IMR-90 (cell line): ENCODE results near the gene IFT52. TPM values are rescaled to one million over a fixed set of nuclear protein-coding genes. Genes with fewer than 3 reads are reported as not detected.

Source experiments
- ATAC-seq: fragments of 200-7000 bp; cut with Tn5 transposase; 2 replicates; pipeline ENCODE4 v1.9.1; 2020; ENCODE audit warnings: low read depth, mild to moderate bottlenecking, moderate library complexity
- BruUV-seq: library from RNA; stranded (reverse); fragments of 400-500 nt; replicated peaks from 2 replicates; lab custom pipeline; 2021; lab: Mats Ljungman, UMichigan
- CTCF ChIA-PET: fragments of 300-600 bp; formaldehyde crosslinking; extraction: SDS; loops from one replicate; lab custom pipeline; 2021; ENCODE audit warnings: antibody characterized with exemption; lab: Yijun Ruan, JAX
- POLR2A ChIA-PET: fragments of 300-600 bp; sonication (Branson Sonifier 250); formaldehyde crosslinking; loops from one replicate; lab custom pipeline; 2022; ENCODE audit warnings: antibody characterized with exemption; ENCODE audit not compliant: unreplicated experiment; lab: Charles Lee
- DNase-seq: peaks from one replicate; pipeline ENCODE4 v3.0.0; 2013
- H2AFZ ChIP-seq: replicated peaks from 2 replicates; pipeline ENCODE3; 2013; ENCODE audit warnings: low read length, mild to moderate bottlenecking; ENCODE audit not compliant: poor library complexity
- H2AK5ac ChIP-seq: 2 replicates; pipeline ENCODE4 v1.6.1; 2013; ENCODE audit warnings: low read depth, low read length, inconsistent platforms
- H2AK9ac ChIP-seq: replicated peaks from 2 replicates; pipeline ENCODE3; 2013; ENCODE audit warnings: mild to moderate bottlenecking, low read depth, low read length, moderate library complexity; ENCODE audit not compliant: poor library complexity
- H2BK120ac ChIP-seq: 2 replicates; pipeline ENCODE4 v1.6.1; 2013; ENCODE audit warnings: low read depth, low read length, inconsistent platforms
- H2BK15ac ChIP-seq: 3 replicates; pipeline ENCODE4 v1.6.1; 2013; ENCODE audit warnings: low read depth, low read length, inconsistent platforms
- H2BK20ac ChIP-seq: 2 replicates; pipeline ENCODE4 v1.6.1; 2013; ENCODE audit warnings: low read depth, mild to moderate bottlenecking, inconsistent platforms, low read length, moderate library complexity
- H2BK5ac ChIP-seq: 2 replicates; pipeline ENCODE4 v1.6.1; 2013; ENCODE audit warnings: mild to moderate bottlenecking, low read depth, low read length, inconsistent platforms; ENCODE audit not compliant: poor library complexity, severe bottlenecking
- H3K14ac ChIP-seq: replicated peaks from 2 replicates; pipeline ENCODE4 v1.6.1; 2013; ENCODE audit warnings: low read depth, low read length, inconsistent platforms
- H3K18ac ChIP-seq: 2 replicates; pipeline ENCODE4 v1.6.1; 2013; ENCODE audit warnings: low read depth, low read length, control low read depth
- H3K23ac ChIP-seq: 2 replicates; pipeline ENCODE4 v1.6.1; 2013; ENCODE audit warnings: low read depth, low read length, inconsistent platforms
- H3K27ac ChIP-seq: 2 replicates; pipeline ENCODE4 v1.5.1; 2013; ENCODE audit warnings: mild to moderate bottlenecking, control low read depth, low read length; ENCODE audit not compliant: insufficient read depth
- H3K27me3 ChIP-seq: 2 replicates; pipeline ENCODE4 v1.6.1; 2013; ENCODE audit warnings: low read length; ENCODE audit not compliant: control insufficient read depth, insufficient read depth
- H3K36me3 ChIP-seq: 2 replicates; pipeline ENCODE4 v1.6.1; 2013; ENCODE audit warnings: low read length, mixed read lengths; ENCODE audit not compliant: control insufficient read depth, insufficient read depth
- H3K4ac ChIP-seq: 2 replicates; pipeline ENCODE4 v1.6.1; 2013; ENCODE audit warnings: low read depth, low read length, inconsistent platforms
- H3K4me1 ChIP-seq: 2 replicates; pipeline ENCODE4 v1.6.1; 2013; ENCODE audit warnings: low read length, mixed read lengths; ENCODE audit not compliant: control insufficient read depth, insufficient read depth
- H3K4me2 ChIP-seq: 2 replicates; pipeline ENCODE4 v1.6.1; 2013; ENCODE audit warnings: low read depth, mild to moderate bottlenecking, control low read depth, low read length, moderate library complexity
- H3K4me3 ChIP-seq: 2 replicates; pipeline ENCODE4 v1.5.1; 2013; ENCODE audit warnings: low read depth, mild to moderate bottlenecking, control low read depth, low read length, moderate library complexity; ENCODE audit not compliant: insufficient read depth
- H3K56ac ChIP-seq: 2 replicates; pipeline ENCODE4 v1.6.1; 2013; ENCODE audit warnings: low read length, inconsistent platforms; ENCODE audit not compliant: insufficient read depth; ENCODE audit errors: extremely low read depth
- H3K79me1 ChIP-seq, 2 experiments: 2 replicates each; pipeline ENCODE4 v1.6.1; 2013; ENCODE audit warnings: low read length in 2 of 2, inconsistent platforms in 1 of 2, low read depth in 1 of 2
- H3K9ac ChIP-seq: 2 replicates; pipeline ENCODE4 v1.6.1; 2013; ENCODE audit warnings: low read depth, low read length, control low read depth
- H3K9me1 ChIP-seq: 2 replicates; pipeline ENCODE4 v1.6.1; 2013; ENCODE audit warnings: low read length, inconsistent platforms; ENCODE audit not compliant: insufficient read depth
- H3K9me3 ChIP-seq: 2 replicates; pipeline ENCODE4 v1.6.1; 2013; ENCODE audit warnings: low read length; ENCODE audit not compliant: control insufficient read depth, insufficient read depth
- H4K20me1 ChIP-seq: 2 replicates; pipeline ENCODE4 v1.6.1; 2013; ENCODE audit warnings: low read length, inconsistent platforms; ENCODE audit not compliant: insufficient read depth
- H4K5ac ChIP-seq: 2 replicates; pipeline ENCODE4 v1.6.1; 2013; ENCODE audit warnings: mild to moderate bottlenecking, low read depth, low read length, control low read depth
- H4K8ac ChIP-seq, 2 experiments: 2 replicates each; pipeline ENCODE4 v1.6.1; 2013; ENCODE audit warnings: low read depth in 2 of 2, low read length in 2 of 2, control low read depth in 1 of 2, inconsistent platforms in 1 of 2
- H4K91ac ChIP-seq: 2 replicates; pipeline ENCODE4 v1.6.1; 2013; ENCODE audit warnings: low read depth, low read length, inconsistent platforms; ENCODE audit not compliant: insufficient read depth
- MAFK ChIP-seq: IDR thresholded peaks from 2 replicates; pipeline ENCODE4 v1.6.1; 2012; ENCODE audit warnings: low read depth, low read length, improper control_type of control experiment
- MAZ ChIP-seq: IDR thresholded peaks from 2 replicates; pipeline ENCODE4 v1.6.1; 2012; ENCODE audit warnings: low read depth, mild to moderate bottlenecking, low read length, improper control_type of control experiment, moderate library complexity, borderline replicate concordance
- NFE2L2 ChIP-seq: fragments of 150-350 bp; IDR thresholded peaks from 2 replicates; pipeline ENCODE4 v1.6.1; 2016; ENCODE audit warnings: low read depth, mild to moderate bottlenecking, low read length
- RAD21 ChIP-seq: IDR thresholded peaks from 2 replicates; pipeline ENCODE4 v1.6.1; 2012; ENCODE audit warnings: low read length, improper control_type of control experiment
- SMC3 ChIP-seq: fragments of 150-350 bp; IDR thresholded peaks from 2 replicates; pipeline ENCODE4 v1.6.1; 2016; ENCODE audit warnings: low read depth, mild to moderate bottlenecking, antibody characterized with exemption, low read length, moderate library complexity
- WGBS, 2 experiments: methylation state at CpG; one replicate each; pipeline versions ENCODE4 v1.1.5 to v1.1.7; 2013; ENCODE audit warnings: missing lambda C conversion rate in 2 of 2; ENCODE audit not compliant: insufficient read length in 1 of 2; ENCODE audit errors: extremely low coverage in 2 of 2; 5-methylcytosine and 5-hydroxymethylcytosine counted together
- dilution Hi-C: fragments of 300-500 bp; cut with HindIII; formaldehyde crosslinking; loops from one replicate; pipeline ENCODE4 v1.14.3; 2018; ENCODE audit warnings: low sequenced_read_pairs; ENCODE audit not compliant: unreplicated experiment
- in situ Hi-C: fragments of 300-500 bp; cut with MboI; formaldehyde crosslinking; loops from 3 replicates; pipeline ENCODE4 v1.14.3; 2019; ENCODE audit warnings: low sequenced_read_pairs, inconsistent platforms, mixed read lengths
- intact Hi-C: fragments of 100-400 bp; cut with micrococcal nuclease; formaldehyde crosslinking; loops from 2 replicates; pipeline ENCODE4 v1.10.0; 2022
- polyA plus RNA-seq, 3 experiments: library from polyadenylated mRNA; depleted of rRNA; stranded (reverse); fragments of >200 nt; gene quantifications; 2 replicates each; pipeline ENCODE4 v1.2.3, GENCODE V29; 2012; ENCODE audit warnings: low replicate concordance in 1 of 3
- total RNA-seq: library from RNA; depleted of rRNA; stranded (reverse); fragments of >200 nt; gene quantifications from 2 replicates; pipeline ENCODE4 v1.2.3, GENCODE V29; 2012

The IFT52 gene
- total and polyA plus RNA-seq, 2 of the 4 experiments (the other 2 are of a cell fraction): 31.2 to 55.6 TPM

DNA sequence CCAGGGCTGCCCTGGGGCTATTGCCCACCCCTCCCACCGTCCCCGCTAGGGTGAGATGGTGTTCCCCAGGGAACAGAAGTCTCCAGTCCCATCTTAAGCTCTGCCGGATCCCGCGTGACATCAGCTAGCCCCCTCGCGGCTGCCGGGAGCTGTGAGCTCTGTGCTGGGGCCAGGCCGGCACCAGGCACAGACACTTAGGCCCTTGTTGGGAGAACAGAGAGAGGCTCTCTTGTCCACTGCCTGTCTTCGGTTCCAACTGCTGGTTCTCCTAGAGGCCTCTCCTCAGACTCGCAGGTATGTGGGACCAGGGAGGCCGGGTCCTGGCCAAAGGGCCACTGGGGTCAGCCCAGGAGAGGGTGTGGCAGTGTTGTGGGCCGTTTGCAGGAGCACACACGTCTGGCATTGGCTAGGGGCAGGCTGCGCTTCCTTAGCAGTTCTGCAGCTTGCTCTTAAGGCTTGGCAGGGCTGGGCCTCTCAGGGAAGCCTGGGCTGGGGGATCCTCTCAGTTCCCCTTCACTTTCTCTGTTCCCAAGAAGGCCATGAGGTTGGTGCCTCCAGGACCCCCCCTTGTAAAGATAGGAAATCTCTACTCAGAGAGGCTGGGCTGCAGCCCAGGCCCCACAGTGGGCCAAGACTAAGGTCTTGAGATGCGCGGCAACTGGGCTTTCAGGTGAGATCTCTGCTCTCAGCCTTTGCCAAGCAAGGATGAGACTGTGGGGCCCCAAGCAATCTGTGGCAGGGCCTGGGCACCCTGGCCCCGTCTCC lies 25.6 kb upstream of the IFT52 start:
- CTCF ChIA-PET: no interaction called here
- no peak for ATAC-seq
- TF ChIP-seq SMC3 (no peak), NFE2L2 (no peak), RAD21 (no peak), MAZ (no peak), MAFK (no peak)

More for the DNA sequence above, 25.6 kb upstream of the IFT52 start:
- Histone ChIP-seq H3K56ac (no peak overlapping the region), H3K36me3 (no peaks in the 10 kb centered on the region), H3K4me3 (no peak overlapping the region), H2AFZ (no peak overlapping the region), H2AK5ac (no peak overlapping the region), H3K4me2 (no peak overlapping the region), H2BK20ac (no peak overlapping the region), H3K4ac (no peak overlapping the region), H4K5ac (no peak overlapping the region), H3K9me1 (no peaks in the 10 kb centered on the region; the same call in 1 of the 2 replicates), H3K27me3 (peaks cover 7% of the 10 kb centered on the region; the same call in 1 of the 2 replicates), H2BK15ac (no peak overlapping the region), H3K4me1 (no peaks in the 10 kb centered on the region), H3K9me3 (no peaks in the 10 kb centered on the region), H3K14ac (no peak overlapping the region), H4K20me1 (no peaks in the 10 kb centered on the region), H3K79me1 (no peaks in the 10 kb centered on the region), H3K18ac (no peak overlapping the region), H2AK9ac (no peak overlapping the region), H2BK120ac (no peak overlapping the region), H4K8ac (no peak overlapping the region), H4K91ac (no peak overlapping the region), H2BK5ac (no peak overlapping the region), H3K9ac (no peak overlapping the region), H3K27ac (no peak overlapping the region), H3K23ac (no peak overlapping the region)
- 61% methylated on average over 6 of the region's 18 CpGs; no CpG with 5 or more reads in 1 of the 2 experiments for WGBS, 2 experiments
- dilution Hi-C loops: no loop called here
- BruUV-seq: no TSS peak
- intact Hi-C loops: no loop called here
- DNase-seq: no peak
- in situ Hi-C loops: no loop called here
- POLR2A ChIA-PET: no interaction called here
